Lower leg skin (tissue), 3 donors: ENCODE data around the gene CARD10.

Source experiments
- CTCF ChIP-seq, 3 donors: fragments of 450-650 bp; IDR thresholded peaks; one replicate each; pipeline ENCODE4 v1.5.1; 2016; ENCODE audit warnings: antibody characterized with exemption in 3 of 3, mild to moderate bottlenecking in 3 of 3, moderate library complexity in 2 of 3
- POLR2A ChIP-seq, 2 donors: fragments of 450-650 bp; IDR thresholded peaks; one replicate each; pipeline ENCODE4 v1.6.1; 2016 to 2017; ENCODE audit warnings: antibody characterized with exemption in 2 of 2, mild to moderate bottlenecking in 1 of 2, moderate library complexity in 1 of 2

GRCh38 chr22:37547251-37547741, 28.1 kb upstream of the CARD10 start:
- TF ChIP-seq POLR2A (IDR thresholded peaks at IDR 0.05) (no peak), CTCF (IDR thresholded peaks at IDR 0.05) (no peak)
